ENCODE results near the gene MAD2L1BP. TPM values are rescaled to one million over a fixed set of nuclear protein-coding genes. Genes with fewer than 3 reads are reported as not detected.

The MAD2L1BP gene
- total RNA-seq, 4 donors from 2014 or later, result 16.3 to 36.9 (median 21.5) TPM

Other genes starting within 250 kb of the MAD2L1BP start
- gene ABCC10, start 208.3 kb upstream of the MAD2L1BP start, total RNA-seq, result 10 to 100 TPM; 14.9 to 35.9 (median 27.1) TPM
- 1 to 10 TPM in 2 of 4 donors, not detected in 2; 1.0 to 3.5 TPM for gene DLK2, start 180.3 kb upstream of the MAD2L1BP start, total RNA-seq
- gene TJAP1, start 158.3 kb upstream of the MAD2L1BP start, total RNA-seq, result 10 to 100 TPM; 30.2 to 43.8 (median 32.3) TPM
- gene LRRC73, start 125.5 kb upstream of the MAD2L1BP start, total RNA-seq, result 1 to 10 TPM in 3 of 4 donors, under 1 TPM in 1; 0.59 to 2.4 (median 1.3) TPM
- 100 to 1,000 TPM in 1 of 4 donors, 10 to 100 TPM in 3; 61.7 to 105 (median 77.9) TPM for gene YIPF3, start 118.9 kb upstream of the MAD2L1BP start, total RNA-seq
- 10 to 100 TPM; 24.5 to 45.5 (median 29.7) TPM for gene POLR1C, start 118.8 kb upstream of the MAD2L1BP start, total RNA-seq
- 10 to 100 TPM; 12.5 to 38.3 (median 32.8) TPM for gene XPO5, start 59.8 kb upstream of the MAD2L1BP start, total RNA-seq
- 1 to 10 TPM; 6.0 to 9.2 (median 8.5) TPM for gene POLH, start 59.7 kb upstream of the MAD2L1BP start, total RNA-seq
- gene GTPBP2, start 6.6 kb upstream of the MAD2L1BP start, total RNA-seq, result 10 to 100 TPM; 33.2 to 58.5 (median 39.7) TPM
- gene RSPH9, start 9.2 kb downstream of the MAD2L1BP start, total RNA-seq, result under 1 TPM in 3 of 4 donors, not detected in 1; 0.30 to 0.66 (median 0.63) TPM
- 10 to 100 TPM; 38.1 to 45.8 (median 43.9) TPM for gene MRPS18A, start 52.0 kb downstream of the MAD2L1BP start, total RNA-seq
- 100 to 1,000 TPM; 175 to 220 (median 177) TPM for gene VEGFA, start 134.4 kb downstream of the MAD2L1BP start, total RNA-seq